Hepatocyte (in vitro differentiated cells): ENCODE measurements around the gene DPAGT1.

Source experiments
- CTCF ChIP-seq: fragments of 200-600 bp; sonication (generic); IDR thresholded peaks from 2 replicates; pipeline ENCODE4 v1.5.1; 2016; ENCODE audit warnings: antibody characterized with exemption, mild to moderate bottlenecking; ENCODE audit not compliant: poor library complexity
- EZH2 ChIP-seq: fragments of 200-600 bp; sonication (generic); IDR thresholded peaks from 2 replicates; pipeline ENCODE4 v1.6.1; 2016; ENCODE audit warnings: antibody characterized with exemption, mild to moderate bottlenecking, borderline replicate concordance

DNA sequence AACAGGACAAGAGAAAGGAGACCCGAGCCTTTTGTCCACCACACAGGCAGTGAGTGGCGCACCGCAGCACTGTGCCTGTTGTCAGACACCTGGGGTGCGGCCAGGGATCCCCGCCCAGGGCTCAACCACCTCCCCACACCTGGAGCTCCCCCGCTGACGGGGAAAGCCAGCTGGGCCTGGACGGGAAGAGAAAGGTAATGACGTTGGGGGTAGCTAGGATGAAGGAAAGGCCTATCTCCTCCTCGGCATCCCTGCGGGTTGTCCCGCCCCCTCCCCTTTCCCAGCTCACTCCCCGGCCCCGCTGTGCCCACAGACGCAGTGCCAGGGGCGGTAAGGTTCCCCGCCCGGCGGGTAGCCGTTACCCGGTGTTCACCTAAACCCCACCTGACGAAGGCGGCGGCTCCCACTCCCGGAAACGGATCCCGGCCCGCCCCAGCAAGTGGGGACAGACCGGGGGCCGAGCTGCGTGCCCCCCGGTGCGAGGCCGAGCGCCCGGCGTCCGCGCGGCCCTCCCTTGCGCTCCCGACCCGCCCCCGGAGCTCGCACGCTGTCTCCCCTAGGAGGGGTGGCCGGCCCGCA is 45.1 kb downstream of the DPAGT1 start:
- TF ChIP-seq EZH2 (no peak), CTCF (no peak)
